Astrocyte (in vitro differentiated cells and primary cell): Measurements from ENCODE around the gene HLCS.

ENCODE experiments used
- EZH2 ChIP-seq: IDR thresholded peaks from 2 replicates; pipeline ENCODE4 v1.6.1; 2012; ENCODE audit warnings: mild to moderate bottlenecking, low read length, inconsistent platforms; ENCODE audit not compliant: insufficient read depth
- TF ChIP-seq, protein P1 (sequence below): IDR thresholded peaks from 2 replicates; pipeline ENCODE4 v1.5.1; 2011; ENCODE audit warnings: low read depth, mild to moderate bottlenecking, inconsistent platforms, low read length, moderate library complexity; ENCODE audit not compliant: insufficient read depth

DNA sequence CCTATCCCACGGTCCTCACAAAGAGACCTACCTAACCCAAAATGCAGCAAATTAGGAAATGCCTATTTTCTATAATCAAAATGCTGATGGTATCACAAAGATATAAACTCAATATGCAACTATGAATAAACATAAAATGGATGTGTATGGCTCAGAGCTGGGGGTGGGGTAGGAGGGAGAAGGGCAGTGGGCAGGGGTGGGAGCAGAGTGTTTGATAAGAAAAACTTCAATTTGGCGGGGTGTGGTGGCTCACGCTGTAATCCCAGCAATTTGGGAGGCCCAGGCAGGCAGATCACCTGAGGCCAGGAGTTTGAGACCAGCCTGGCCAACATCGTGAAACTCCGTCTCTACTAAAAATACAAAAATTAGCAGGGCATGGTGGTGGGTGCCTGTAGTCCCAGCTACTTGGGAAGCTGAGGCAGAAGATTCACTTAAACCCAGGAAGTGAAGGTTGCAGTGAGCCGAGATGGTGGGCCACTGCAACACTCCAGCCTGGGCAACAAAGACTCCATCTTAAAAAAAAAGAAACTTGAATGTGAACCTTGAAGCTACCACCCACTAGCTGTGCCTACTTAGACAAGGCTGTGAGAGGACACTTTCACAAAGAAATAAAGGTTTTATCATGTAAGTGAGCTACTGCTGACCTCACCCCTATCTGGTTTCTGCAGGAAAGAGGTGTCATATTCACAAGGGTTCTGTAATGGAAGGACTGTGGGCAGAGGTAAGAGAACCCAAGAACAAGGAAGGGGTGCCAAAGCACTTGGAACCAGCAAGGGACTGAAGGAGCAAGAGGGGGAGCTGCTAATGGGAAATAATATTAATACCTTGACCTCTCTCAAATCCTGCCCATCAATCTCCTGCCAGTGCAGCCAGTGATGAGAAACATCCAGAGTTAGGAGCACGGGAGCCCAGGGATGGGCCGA lies 53.0 kb downstream of the HLCS start:
- TF ChIP-seq, protein P1, sequence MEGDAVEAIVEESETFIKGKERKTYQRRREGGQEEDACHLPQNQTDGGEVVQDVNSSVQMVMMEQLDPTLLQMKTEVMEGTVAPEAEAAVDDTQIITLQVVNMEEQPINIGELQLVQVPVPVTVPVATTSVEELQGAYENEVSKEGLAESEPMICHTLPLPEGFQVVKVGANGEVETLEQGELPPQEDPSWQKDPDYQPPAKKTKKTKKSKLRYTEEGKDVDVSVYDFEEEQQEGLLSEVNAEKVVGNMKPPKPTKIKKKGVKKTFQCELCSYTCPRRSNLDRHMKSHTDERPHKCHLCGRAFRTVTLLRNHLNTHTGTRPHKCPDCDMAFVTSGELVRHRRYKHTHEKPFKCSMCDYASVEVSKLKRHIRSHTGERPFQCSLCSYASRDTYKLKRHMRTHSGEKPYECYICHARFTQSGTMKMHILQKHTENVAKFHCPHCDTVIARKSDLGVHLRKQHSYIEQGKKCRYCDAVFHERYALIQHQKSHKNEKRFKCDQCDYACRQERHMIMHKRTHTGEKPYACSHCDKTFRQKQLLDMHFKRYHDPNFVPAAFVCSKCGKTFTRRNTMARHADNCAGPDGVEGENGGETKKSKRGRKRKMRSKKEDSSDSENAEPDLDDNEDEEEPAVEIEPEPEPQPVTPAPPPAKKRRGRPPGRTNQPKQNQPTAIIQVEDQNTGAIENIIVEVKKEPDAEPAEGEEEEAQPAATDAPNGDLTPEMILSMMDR, result no peak
- no peak for TF ChIP-seq EZH2
